Amniotic stem cell (primary cell): ENCODE measurements around the gene POMGNT2.

Source experiments
- DNase-seq: peaks from one replicate; lab custom pipeline; 2025; lab: John Stamatoyannopoulos, UW

The POMGNT2 gene

DNA sequence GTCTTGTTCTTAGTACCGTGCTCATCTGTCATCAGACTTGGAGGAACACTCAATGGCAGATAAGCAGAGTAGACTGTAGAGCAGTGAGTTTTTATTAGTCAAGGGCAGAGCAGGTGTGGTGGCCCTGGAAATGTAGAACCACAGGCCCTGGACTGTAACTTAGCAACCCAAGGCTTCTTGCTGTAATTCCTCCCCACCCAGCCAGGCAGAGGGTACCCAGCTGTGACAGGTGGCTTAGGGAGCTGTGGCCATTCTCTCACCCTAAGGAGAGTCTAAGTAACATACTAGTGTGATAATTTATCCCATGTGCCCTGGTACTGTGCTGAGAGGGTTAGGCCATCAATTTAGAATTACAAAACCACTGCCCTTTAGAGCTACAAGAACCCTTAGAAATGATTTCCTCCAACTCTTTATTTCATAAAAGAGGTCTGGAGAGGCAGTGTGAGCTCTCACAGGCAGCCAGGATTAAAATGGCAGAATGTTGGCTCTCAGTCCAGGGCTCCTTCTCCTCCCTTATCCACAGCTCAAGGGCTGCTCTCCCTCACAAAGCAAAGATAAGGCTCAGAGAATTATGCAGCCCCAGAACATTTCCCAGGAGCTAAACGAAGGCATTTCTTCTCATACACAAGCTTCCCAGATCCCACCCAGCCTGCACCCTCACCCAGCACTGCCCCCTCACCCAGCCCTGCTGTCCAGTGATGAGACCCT, 3.0 kb downstream of the POMGNT2 start:
- no peak for DNase-seq

DNA sequence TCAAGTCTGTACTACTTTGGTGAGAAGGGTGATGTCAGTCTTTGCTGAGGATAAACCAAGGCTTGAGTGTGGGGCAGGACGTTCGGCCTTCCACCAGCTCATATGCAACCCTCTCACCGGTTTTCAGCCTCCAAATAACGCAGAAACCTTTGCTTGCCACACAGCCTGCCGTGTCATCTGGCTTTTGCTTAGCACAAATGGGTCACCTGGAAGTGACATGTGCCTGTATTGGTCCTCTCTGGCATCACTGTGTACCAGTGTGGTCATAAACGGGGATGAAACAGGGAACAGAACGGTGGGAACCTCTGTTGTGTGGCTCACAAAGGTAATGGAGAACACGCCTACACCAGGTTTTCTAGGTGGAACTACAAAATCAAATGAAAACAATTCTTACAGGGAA, 7.1 kb downstream of the POMGNT2 start:
- no peak for DNase-seq

DNA sequence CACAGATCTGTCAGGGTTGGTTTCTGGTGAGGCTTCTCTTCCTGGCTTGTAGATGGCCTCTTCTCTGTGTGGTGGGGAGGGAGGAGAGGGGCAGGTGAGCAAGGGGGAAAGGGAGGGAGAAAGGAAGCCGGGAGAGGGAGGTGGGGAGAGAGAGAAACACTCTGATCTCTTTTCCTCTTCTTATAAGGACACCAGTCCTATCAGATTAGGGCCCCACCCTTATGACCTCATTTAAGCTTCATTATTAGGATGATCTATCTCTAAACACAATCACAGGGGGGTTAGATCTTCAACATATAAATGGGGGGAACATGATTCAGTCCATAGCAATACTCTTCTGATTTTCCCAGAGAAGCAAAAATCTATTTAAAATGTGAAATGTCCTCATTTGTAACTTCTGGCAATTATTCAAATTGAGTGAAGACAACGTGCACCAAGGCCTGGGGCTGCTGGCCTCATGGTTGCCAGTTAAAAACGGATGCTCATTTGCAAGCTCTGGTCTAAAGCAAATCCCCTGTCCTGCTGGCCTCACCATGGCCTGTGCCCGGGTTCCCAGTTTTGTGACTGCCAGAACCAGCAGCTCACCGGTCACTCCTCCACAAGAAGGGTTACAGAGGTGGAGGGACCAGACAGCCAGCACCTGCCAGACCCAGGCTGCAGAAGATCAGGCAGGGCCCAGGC, 8.3 kb downstream of the POMGNT2 start:
- DNase-seq, result no peak

DNA sequence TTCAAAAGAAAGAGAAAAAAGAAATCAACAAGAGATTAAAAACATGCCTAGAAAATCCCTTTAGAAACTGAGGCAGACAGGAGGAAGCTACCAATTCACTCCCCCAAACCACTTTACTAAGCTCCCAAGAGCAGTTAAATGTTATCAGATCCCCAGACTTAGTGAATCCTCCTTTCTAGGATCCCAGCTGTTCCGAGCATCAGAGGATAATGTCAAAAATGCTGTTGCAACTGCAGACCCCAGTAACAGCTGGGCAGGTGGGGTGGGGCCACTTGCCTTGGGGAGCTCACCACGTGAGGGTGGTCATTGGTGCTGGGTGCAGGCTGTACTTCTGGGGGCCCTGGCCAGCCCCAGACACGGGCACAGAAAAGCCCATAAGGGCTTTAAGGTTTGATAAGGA, 9.1 kb downstream of the POMGNT2 start:
- DNase-seq, result no peak

DNA sequence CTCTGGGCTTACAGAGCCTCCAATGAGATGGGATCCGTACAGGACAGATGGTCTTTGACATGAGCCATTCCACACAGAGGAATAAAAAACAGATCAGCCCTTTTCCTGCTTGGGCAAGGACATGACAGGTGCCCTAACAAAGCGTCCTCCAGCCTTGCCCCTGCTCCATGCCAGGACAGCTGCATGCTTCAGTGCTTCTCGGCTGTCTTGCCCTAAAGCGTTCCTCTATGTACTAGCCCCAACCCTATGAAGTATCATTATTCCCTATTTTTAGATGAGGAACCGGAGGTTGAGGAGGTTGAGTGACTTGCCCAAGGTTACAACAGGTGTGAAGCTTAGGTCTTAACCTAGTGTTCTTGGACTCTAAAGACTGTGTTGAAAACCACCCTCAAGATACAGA, 10.5 kb downstream of the POMGNT2 start:
- DNase-seq, result no peak

DNA sequence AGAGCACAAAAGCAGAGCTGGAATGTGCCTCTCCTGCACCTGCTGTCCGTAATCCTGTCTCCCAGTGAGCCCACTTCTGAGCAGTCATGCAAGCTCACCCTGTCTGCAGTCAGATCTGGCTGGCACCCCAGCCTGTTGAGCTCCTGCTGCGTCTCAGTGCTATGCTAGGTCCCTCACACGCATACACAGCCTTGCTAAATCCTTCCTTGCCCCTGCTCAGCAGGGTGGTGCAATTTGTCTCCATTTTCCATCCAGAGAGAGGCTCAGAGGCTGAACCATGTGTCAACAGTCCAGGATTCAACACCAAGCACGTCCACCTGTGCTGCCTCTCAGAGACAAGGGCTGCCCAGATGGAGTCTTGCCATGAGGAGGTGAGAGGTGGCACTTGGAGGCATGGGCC, 11.0 kb downstream of the POMGNT2 start:
- no peak for DNase-seq

DNA sequence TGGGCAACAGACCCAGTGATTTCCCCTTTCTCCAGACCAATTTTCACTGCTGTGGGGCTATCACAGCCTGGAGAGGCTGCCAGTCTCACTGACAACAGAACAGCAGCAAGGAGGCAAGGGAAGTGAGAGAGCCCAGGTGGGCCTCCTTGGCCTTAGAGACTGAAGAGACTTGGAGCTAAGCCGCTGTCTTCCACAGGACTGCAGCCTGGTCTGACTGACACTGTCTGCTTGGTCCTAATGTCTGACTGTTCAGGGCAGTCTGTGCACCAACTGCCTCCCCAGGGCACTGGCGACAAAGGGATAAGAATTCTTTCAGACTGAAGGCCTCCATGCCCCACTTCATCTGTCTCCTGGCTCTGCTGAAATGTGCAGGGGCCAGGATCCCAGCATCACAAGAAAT, 11.5 kb downstream of the POMGNT2 start:
- no peak for DNase-seq

DNA sequence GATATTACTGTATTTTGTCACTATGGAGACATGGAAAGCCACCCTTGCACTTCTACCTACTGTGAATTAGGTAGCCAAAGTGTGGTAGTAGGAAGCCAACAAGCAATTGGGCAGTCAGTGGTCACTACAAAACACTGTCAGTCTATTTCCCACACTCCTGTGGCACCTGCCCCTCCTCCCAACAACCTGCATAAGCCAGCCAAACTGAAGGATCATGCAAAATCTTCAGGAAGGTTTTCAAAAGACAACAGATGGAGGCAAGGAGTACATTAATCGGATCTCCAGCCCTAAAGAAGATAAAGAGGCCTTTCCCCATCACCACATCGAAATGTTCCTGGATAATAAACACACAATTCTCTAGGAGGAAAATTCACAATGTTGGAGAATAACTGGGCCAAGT, 11.9 kb downstream of the POMGNT2 start:
- no peak for DNase-seq

DNA sequence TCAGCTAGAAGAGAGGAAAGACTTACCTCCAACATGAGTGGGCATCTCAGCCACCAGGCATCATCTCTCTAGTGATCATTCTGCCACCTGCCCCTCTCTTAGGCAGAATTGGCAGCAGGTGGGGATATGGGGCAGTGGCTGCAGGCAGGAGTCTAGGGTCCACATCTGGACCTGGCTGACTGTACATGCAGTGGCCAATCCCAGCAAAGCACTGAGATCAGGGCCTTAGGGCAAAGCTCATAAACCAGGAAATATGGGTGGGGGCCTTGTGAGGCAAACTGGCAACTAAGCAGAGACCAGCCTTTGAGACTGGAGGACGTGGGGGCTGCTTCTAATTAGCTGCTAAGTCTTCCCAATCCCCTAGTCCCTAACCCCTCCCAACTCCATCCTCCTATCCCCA, 12.9 kb downstream of the POMGNT2 start:
- no peak for DNase-seq

DNA sequence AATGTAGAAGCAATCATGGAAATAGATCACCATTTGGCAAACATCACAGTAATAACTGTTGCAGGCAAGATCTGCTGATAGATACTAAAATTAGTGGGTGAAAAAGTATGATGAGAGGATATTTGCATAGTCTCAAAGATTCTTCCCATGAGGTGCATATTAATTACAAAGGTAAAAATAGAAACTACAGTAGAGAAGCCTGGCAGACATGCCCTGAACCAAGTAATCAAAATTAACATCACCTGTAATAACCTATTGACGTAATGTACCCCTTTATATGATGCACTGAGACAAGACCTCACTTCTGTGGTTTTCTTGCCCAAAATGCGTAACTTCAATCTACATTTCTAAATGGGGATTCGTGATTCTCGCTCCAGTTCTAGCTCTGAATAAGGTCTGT, 14.4 kb downstream of the POMGNT2 start:
- no peak for DNase-seq

DNA sequence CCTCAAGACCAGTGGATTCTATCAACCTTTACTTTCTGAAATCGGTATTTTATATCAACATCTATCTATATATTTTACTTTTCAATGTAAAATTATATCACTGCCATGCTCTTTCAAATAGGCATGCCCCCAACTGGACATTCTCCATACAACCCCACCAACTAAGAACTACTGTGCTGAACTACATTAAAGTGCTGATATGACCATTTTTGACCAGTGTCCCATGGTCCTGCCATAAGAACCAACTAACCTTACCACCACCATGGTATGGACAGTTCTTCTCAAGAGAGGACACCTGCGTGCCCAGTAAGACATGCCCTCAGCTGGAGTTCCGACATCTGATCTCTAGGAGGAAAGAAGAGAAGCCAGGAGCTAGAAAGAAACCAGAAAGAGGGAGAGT, 15.6 kb downstream of the POMGNT2 start:
- no peak for DNase-seq

DNA sequence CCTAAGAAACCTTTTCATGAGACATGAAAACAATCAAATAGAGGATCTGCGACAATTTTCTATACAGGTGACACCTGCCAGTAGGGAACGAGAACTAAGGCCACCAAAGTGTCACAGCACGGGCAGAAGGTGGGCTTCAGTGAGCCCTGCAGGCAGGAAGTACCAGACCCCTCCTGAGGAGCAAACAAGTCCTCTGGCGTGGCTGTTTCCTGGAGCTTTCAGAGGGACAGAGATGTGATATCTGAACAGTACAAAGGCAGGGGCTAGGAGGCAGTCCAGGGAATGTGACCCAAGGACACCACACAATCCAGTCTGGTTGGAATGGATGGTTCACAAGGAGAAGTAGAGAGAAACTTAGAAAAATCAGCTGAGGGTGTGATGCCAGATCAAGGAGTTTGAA, 16.8 kb downstream of the POMGNT2 start:
- no peak for DNase-seq

DNA sequence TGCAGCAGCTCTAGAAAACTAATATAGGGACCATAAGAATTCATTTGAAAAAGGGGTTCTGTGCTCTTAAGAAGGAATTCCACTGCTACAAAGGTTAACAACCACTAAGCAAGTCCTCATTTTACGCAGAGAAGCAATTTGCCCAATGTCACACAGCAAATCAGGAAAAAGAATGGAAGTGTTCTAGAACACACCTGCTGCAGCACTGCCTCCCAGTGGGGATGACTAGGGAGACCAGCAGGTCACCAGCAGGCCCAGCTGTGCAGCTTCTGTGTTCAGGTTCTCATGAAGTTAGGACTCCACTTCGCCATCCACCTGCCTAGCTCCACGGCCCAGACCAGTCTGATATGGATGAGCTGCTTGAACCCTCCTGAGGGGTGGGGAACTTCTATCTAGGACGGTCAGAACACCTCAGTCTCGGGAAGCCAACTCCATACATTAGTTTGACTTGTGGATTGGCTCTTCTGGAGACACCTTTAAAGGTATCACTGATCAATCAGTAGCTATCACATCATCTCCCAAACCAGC, 18.6 kb downstream of the POMGNT2 start:
- no peak for DNase-seq

DNA sequence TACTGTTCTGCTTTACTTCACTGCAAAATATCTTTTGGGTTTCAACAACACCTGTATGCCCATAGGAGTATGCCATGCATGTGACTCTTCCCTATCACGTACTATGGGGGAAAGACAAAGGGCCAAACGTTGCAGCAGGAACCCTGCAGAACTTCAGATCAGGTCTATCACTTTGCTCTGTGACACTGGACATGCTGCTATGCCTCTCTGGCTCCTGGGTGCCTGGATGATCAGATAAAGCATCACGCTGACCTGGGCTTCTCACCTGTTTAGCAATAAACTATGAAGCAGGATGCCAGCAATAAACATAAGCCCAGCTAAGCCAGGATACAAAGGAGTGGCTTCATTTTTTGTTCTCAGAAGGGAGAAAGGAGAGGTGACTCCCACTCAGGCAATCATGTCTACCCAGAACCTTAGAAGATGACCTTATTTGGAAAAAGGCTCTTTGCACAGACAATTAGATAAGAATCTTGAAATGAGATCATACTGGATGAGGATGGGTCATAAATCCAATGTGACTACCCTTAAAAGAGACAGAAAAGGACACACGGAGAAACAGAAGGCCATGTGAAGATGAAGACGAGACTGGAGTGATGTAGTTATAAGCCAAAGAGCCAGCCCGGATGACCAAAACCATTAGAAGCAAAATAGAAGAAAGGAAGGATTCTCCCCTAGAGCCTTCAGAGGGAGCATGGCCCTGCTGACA, 19.3 kb downstream of the POMGNT2 start:
- DNase-seq, result no peak

DNA sequence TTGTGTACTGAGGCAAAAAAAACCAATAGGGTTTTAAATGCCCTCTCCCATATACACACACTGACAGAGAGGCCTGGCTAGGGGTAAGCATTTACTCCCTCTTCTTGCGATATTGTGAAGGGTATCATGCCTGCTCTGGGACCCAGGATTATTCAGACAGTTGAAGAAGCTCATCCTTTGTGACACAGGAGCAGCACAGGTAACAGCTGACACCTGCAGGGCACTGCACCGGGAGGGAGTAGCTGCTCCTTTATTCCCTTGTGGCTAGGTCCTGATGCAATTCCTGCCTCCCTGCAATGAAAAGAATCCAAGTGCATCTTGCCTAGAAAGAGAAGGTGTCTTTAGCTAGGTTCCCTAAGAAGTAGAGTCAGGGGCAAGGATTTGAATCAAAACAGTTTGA, 23.4 kb downstream of the POMGNT2 start:
- DNase-seq, result no peak

DNA sequence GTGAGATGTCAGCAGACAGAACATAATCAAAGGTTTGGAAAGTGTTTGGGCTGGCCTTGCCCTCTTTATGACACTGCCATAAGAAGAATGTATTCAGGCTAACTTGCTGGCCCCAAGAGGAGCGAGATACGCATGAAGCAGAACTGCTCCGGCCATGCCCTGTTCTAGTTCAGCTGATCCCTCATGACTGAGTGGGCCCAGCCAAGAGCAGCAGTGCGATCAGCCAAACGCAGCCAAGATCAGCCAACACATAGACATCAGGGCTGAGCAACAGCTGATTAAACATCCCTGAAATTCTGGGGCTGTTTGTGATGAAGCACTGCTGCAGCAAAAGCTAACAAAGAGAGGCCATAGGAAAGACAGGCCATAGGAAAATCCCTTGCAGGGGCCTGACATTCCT, 24.1 kb downstream of the POMGNT2 start:
- no peak for DNase-seq

DNA sequence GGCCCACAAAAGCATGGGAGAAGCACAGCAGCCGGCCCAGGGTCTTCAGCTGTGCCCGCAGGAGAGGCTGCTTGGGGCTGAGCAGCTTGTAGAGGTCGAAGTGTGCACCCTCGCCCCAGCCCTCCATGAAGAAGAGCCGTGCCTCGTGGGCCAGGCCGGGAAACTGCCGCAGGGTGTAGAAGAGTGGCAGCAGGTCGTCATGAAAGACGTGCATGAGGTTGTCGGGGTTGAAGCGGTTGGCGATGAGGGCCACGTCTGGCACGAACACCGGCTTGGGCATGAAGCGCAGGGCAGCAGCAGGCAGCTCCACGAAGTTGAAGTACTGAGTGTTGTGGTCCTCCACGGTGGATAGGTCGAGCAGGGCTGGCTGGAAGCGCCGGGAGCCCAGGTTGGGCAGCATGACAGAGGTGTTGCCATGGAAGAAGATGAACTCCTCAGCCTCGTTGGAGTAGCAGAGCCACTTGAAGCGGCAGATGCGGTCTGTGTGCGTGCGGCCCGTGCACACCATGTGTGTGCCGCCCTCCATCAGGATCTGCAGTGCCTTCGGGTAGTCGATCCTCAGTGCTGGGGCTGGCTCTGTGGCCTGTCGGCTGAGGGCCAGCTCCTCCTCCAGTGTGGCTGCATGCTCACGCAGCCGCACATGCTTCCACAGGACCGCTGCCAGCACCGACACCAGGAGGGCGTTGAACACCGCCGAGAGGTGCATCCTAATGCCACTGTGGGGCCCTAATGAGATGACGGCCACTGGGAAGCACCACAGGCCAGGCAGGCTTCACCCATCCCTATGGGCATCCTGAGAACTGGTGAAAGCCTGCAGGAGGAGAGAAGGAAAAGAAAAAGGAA, 24.9 kb downstream of the POMGNT2 start:
- DNase-seq, result no peak

DNA sequence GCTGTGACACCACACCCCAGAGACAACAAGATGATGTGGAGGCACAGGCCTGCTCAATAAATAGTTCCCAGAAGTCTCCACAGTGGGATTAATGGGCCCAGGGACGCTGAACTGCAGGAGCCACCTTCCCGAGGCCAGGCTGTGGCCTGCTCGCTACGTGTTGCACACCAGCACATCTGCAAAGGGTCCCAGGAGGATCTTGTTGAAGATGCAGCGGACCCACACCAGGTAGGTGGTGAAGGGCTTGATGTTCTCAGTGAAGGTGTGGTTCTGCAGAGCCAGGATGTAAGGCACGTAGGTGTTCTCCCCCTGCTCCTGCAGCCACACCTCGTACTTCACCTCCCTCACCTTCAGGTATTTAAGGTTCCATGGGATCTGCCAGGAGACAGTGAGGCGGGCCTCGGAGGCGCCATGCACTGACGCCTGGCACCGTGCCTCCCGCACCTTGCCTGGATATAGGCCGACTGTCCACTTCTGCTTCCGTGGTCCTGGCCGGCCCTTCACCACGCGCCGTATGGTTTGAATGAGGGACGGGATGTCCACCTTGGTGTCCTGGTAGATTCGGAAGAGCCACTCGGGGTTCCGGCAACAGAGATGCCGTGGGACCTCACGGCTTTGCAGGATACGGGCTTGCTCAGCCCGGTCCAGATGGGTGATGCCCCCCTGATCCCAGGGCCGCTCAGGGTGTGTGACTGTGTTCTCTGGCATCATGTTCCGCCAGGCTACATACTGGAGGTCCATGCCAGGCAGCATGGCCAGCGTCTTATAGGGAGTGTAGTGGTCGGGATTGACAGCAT, 26.1 kb downstream of the POMGNT2 start:
- no peak for DNase-seq

DNA sequence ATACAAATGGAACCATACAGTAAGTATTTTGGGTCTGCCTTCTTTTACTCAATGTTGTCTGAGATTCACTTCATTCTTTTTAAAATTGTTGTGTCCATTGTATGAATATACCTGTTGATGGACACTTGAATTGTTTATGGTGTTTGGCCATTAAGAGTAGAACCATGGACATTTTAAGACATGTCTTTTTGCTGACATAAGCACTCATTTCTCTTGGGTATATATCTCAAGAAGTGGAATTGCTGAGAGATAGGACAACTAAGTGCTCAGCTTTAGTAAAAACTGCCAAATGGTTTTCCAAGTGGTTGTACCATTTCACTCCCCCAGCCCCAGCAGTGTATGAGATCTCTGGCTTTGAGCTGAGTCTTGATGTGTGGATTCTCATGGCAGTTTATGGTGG, 28.2 kb downstream of the POMGNT2 start:
- no peak for DNase-seq

DNA sequence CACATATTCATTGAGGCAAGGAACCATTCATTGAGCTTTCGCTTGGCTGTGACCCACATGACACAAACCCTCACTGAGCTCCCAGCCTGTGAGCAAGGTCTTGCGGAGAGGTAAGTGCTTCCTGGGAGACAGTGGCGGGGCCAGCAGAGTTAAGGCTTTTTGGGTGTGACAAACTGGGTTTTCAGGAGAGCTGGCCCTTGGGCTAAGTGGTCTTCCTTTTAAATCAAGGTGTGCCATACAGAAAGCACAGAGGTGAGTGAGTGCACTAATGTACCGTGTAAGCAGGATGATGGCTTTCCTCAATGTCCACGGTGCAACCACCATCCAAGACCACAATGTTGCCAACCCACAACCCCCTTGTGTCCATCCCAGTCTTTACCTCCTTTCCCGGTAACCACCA, 28.6 kb downstream of the POMGNT2 start:
- DNase-seq, result no peak

DNA sequence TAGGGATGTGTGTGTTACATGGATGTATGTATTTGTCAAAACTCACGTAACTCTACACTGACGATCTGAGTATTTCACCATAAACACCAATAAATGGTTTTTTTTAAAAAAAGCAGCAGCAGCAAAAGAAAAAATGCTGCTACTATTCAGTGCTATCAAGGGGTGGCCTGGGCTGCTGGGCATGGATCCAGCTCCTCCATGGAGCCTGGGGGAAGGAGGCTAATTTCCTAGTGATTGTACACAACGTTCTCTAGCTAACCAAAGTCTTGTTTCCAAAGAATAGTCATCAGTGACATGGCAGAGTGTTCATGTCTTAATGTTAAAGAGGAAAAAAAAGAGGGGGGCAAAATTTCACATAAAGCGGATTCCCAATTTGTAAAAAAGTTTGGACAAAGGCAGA, 29.0 kb downstream of the POMGNT2 start:
- DNase-seq, result no peak
